GM12878 (cell line): Measurements from ENCODE around the gene FAM114A1.

Experiments used
- BHLHE40 ChIP-seq, 2 experiments: fragments of 450-650 bp in 1 of 2; IDR thresholded peaks; 2 replicates each; pipeline ENCODE4 v1.6.1; 2011 to 2017; ENCODE audit warnings: low read depth in 2 of 2, borderline replicate concordance in 1 of 2, improper control_type of control experiment in 1 of 2, low read length in 1 of 2, mild to moderate bottlenecking in 1 of 2
- EGR1 ChIP-seq, 2 experiments: IDR thresholded peaks; 1 replicate in 1 of 2; 2 replicates in 1 of 2; pipeline ENCODE4 v1.6.1; 2011 to 2012; ENCODE audit warnings: low read depth in 2 of 2, low read length in 2 of 2, borderline replicate concordance in 1 of 2, mild to moderate bottlenecking in 1 of 2, moderate library complexity in 1 of 2
- ESRRA ChIP-seq: IDR thresholded peaks from 2 replicates; pipeline ENCODE4 v1.6.1; 2012; ENCODE audit warnings: mild to moderate bottlenecking, low read length, improper control_type of control experiment
- ETV6 ChIP-seq, 2 experiments: fragments of 450-650 bp in 1 of 2; IDR thresholded peaks in 1 of 2; conservative IDR thresholded peaks in 1 of 2; 2 replicates each; pipeline ENCODE4 v1.6.1; 2014; ENCODE audit warnings: antibody characterized with exemption in 1 of 2, borderline replicate concordance in 1 of 2, low read depth in 1 of 2, mild to moderate bottlenecking in 1 of 2, moderate library complexity in 1 of 2
- RAD21 ChIP-seq: IDR thresholded peaks from 2 replicates; pipeline ENCODE4 v1.6.1; 2011; ENCODE audit warnings: mild to moderate bottlenecking, low read depth, low read length, moderate library complexity; ENCODE audit not compliant: insufficient read depth
- TAF1 ChIP-seq: IDR thresholded peaks from 2 replicates; pipeline ENCODE4 v1.6.1; 2011; ENCODE audit warnings: mild to moderate bottlenecking, low read depth, low read length, borderline replicate concordance
- ZNF24 ChIP-seq: fragments of 450-650 bp; IDR thresholded peaks from 2 replicates; pipeline ENCODE4 v1.6.1; 2017; ENCODE audit warnings: antibody characterized with exemption, mild to moderate bottlenecking
- ZNF384 ChIP-seq: IDR thresholded peaks from 2 replicates; pipeline ENCODE4 v1.6.1; 2012; ENCODE audit warnings: low read depth, mild to moderate bottlenecking, low read length, improper control_type of control experiment, borderline replicate concordance
- TF ChIP-seq, protein P1 (sequence below): IDR thresholded peaks from 2 replicates; pipeline ENCODE4 v1.6.1; 2012; ENCODE audit warnings: low read depth, low read length, improper control_type of control experiment

DNA sequence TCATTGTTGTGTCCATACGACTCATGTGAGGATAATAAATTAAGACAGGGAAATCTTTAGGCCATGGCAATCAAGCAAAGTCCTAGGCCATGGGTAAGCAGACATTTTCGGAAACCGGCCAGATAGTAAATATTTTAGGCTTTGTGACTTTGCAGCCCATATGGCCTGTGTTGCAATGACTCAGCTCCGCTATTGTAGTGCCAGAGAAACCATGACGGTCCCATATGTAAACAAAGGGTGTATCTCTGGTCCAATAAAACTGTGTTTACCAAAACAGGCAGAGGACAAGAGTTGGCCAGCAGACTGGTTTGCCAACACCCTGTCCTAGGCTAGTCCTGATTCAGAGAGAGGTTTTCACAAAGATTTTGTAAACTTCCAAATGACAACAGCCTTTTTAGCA, 5.0 kb downstream of the FAM114A1 start:
- no peak for TF ChIP-seq ESRRA
- TF ChIP-seq BHLHE40 (IDR thresholded peaks at IDR 0.05; ENCODE audit: borderline replicate concordance in 1 of 2, low read depth in 2 of 2, low read length in 1 of 2): no peak
- TF ChIP-seq ZNF384: no peak
- no peak for TF ChIP-seq ETV6 (conservative IDR thresholded peaks at IDR 0.05 in 1 of 2, IDR thresholded peaks at IDR 0.05 in 1 of 2; ENCODE audit: borderline replicate concordance in 1 of 2, low read depth in 1 of 2)
- TF ChIP-seq EGR1 (IDR thresholded peaks at IDR 0.05; ENCODE audit: borderline replicate concordance in 1 of 2, low read depth in 2 of 2, low read length in 2 of 2): no peak
- TF ChIP-seq, protein P1, sequence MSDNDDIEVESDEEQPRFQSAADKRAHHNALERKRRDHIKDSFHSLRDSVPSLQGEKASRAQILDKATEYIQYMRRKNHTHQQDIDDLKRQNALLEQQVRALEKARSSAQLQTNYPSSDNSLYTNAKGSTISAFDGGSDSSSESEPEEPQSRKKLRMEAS: no peak
- no peak for TF ChIP-seq ZNF24
- TF ChIP-seq RAD21: no peak
- TF ChIP-seq TAF1: no peak
